Stimulated activated CD4-positive, alpha-beta T cell treated with anti-CD3 and anti-CD28 coated beads, Interleukin-4, amount 100 ng/mL, for 24 hours (primary cell): ENCODE measurements around the gene GRM7.

Experiments
- DNase-seq: peaks from one replicate; pipeline ENCODE4 v3.0.0-alpha.2; 2020

GRM7 gene

GRCh38 chr3:7683426-7683825 is 822.5 kb downstream of the GRM7 start:
- DNase-seq = no peak

GRCh38 chr3:7684182-7684715 is 823.3 kb downstream of the GRM7 start:
- no peak for DNase-seq

GRCh38 chr3:7687428-7688147 is 826.7 kb downstream of the GRM7 start:
- DNase-seq = no peak

- DNase-seq = no peak
Measured at GRCh38 chr3:7692866-7693265, 832.0 kb downstream of the GRM7 start.

GRCh38 chr3:7693976-7694375 is 833.1 kb downstream of the GRM7 start:
- no peak for DNase-seq

GRCh38 chr3:7695049-7695448 is 834.1 kb downstream of the GRM7 start:
- no peak for DNase-seq

- no peak for DNase-seq
Measured at GRCh38 chr3:7696320-7696719, 835.4 kb downstream of the GRM7 start.

- DNase-seq = no peak
Measured at GRCh38 chr3:7697548-7697947, 836.6 kb downstream of the GRM7 start.

GRCh38 chr3:7700539-7700938 is 839.6 kb downstream of the GRM7 start:
- DNase-seq = no peak

- no peak for DNase-seq
Measured at GRCh38 chr3:7700977-7701376, 840.1 kb downstream of the GRM7 start.

GRCh38 chr3:7707187-7707586 is 846.3 kb downstream of the GRM7 start:
- DNase-seq = no peak

- no peak for DNase-seq
Measured at GRCh38 chr3:7709376-7710082, 848.6 kb downstream of the GRM7 start.

GRCh38 chr3:7710284-7710683 is 849.4 kb downstream of the GRM7 start:
- no peak for DNase-seq

- DNase-seq = no peak
Measured at GRCh38 chr3:7713724-7714123, 852.8 kb downstream of the GRM7 start.

- DNase-seq = no peak
Measured at GRCh38 chr3:7720649-7721297, 859.9 kb downstream of the GRM7 start.

- DNase-seq = no peak
Measured at GRCh38 chr3:7721869-7722268, 861.0 kb downstream of the GRM7 start.

- DNase-seq = no peak
Measured at GRCh38 chr3:7728566-7729519, 867.9 kb downstream of the GRM7 start.

- no peak for DNase-seq
Measured at GRCh38 chr3:7733933-7734332, 873.0 kb downstream of the GRM7 start.

GRCh38 chr3:7734456-7734855 is 873.5 kb downstream of the GRM7 start:
- DNase-seq = no peak

- no peak for DNase-seq
Measured at GRCh38 chr3:7737263-7737662, 876.3 kb downstream of the GRM7 start.

GRCh38 chr3:7739754-7740153 is 878.8 kb downstream of the GRM7 start:
- no peak for DNase-seq

GRCh38 chr3:7740458-7740857 is 879.5 kb downstream of the GRM7 start:
- DNase-seq = no peak

GRCh38 chr3:7744850-7745249 is 883.9 kb downstream of the GRM7 start:
- no peak for DNase-seq
